ENCODE measurements around the gene COMTD1. TPM values are rescaled to one million over a fixed set of nuclear protein-coding genes. Genes with fewer than 3 reads are reported as not detected.
A peak's percentile ranks its signal among the peaks of the same experiment; 100 is the strongest.

The COMTD1 gene
- total and polyA plus RNA-seq, 10 donors: 14.2 to 57.4 (median 20.4) TPM

DNA sequence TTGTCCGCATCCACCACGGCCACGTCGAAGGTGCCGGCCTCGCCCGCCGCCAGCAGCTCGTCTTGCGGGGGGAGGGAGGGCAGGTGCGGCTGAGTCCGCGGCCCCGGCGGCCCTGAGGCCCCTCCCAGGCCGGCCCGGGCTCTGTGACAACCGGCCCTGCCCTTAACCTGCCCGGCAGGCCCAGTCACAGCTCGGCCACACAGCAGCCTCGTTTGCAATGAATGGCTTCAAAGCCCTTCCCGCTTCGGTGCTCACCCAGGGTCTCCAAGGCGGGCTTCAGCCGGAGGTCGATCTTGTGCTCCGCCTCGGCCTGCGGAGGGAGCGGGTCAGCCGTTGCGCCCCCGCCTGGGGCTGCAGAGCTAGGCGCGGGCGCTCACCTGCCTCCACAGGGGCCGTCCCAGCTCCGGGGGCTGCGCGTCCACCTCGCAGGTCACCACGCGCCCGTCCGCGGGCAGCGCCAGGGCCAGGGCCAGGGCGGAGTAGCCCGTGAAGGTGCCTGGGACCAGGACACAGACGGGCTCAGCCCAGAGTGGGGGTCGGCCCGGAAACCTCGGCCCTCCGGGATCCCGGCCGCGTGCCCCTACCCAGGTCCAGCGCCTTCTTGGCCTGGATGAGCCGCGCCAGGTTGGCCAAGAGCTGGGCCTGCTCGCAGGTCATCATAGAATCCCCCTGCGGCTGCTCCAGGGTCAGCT lies 928 bp downstream of the COMTD1 start:
- H3K36me3 ChIP-seq: peaks cover 0 to 36% (median 24%) of the 10 kb centered on the region in 6 donors
- peak overlapping the region; percentile 68 to 92 (median 86) for H3K4me3 ChIP-seq
- H3K27ac ChIP-seq: peak overlapping the region; percentile 70 to 91 (median 85)
- peak; percentile 95 for DNase-seq
- H3K9me3 ChIP-seq: no peaks in the 10 kb centered on the region
- intact Hi-C loops (cut with DNase I; ENCODE audit: low total_unique reads): loop anchor here (5.0 to 10.0 kb wide), 3 partner anchors 50 to 990 kb away; partner anchors contain the start of gene SAMD8
- TF ChIP-seq CTCF (IDR thresholded peaks at IDR 0.05 in 8 of 11, conservative IDR thresholded peaks at IDR 0.05 in 3 of 11): peak in 1 of 11 experiments; percentile 6
- TF ChIP-seq POLR2A (IDR thresholded peaks at IDR 0.05): no peak
- TF ChIP-seq POLR2AphosphoS5 (IDR thresholded peaks at IDR 0.05): no peak
- WGBS, 5 donors: 0 to 4% (median 1%) methylated on average over 4 to 62 of the region's 62 CpGs
- peaks cover 0 to 43% (median 35%) of the 10 kb centered on the region in 6 donors for H3K4me1 ChIP-seq
- no peaks in the 10 kb centered on the region for H3K27me3 ChIP-seq (replicated peaks in 1 of 7)

GRCh38 chr10:75234017-75234682 lies 1.6 kb downstream of the COMTD1 start:
- Histone ChIP-seq H3K4me1 (peaks cover 0 to 47% (median 35%) of the 10 kb centered on the region in 6 donors), H3K27ac (peak overlapping the region; percentile 73 to 91 (median 85)), H3K27me3 (replicated peaks in 1 of 7) (no peaks in the 10 kb centered on the region), H3K36me3 (peaks cover 0 to 43% (median 31%) of the 10 kb centered on the region in 6 donors), H3K9me3 (no peaks in the 10 kb centered on the region), H3K4me3 (peak overlapping the region; percentile 68 to 92 (median 86))
- 0 to 3% (median 2%) methylated on average over 18 to 48 of the region's 48 CpGs for WGBS, 5 donors
- intact Hi-C loops (cut with DNase I; ENCODE audit: low total_unique reads): loop anchor here (5.0 to 10.0 kb wide), 3 partner anchors 49 to 989 kb away; partner anchors contain the start of gene SAMD8
- DNase-seq: peak; percentile 100
- TF ChIP-seq CTCF (IDR thresholded peaks at IDR 0.05 in 8 of 11, conservative IDR thresholded peaks at IDR 0.05 in 3 of 11) (peak in 4 of 11 experiments; percentile 6 to 51 (median 32)), POLR2A (IDR thresholded peaks at IDR 0.05) (no peak), POLR2AphosphoS5 (IDR thresholded peaks at IDR 0.05) (peak; percentile 67 to 85 (median 80))

DNA sequence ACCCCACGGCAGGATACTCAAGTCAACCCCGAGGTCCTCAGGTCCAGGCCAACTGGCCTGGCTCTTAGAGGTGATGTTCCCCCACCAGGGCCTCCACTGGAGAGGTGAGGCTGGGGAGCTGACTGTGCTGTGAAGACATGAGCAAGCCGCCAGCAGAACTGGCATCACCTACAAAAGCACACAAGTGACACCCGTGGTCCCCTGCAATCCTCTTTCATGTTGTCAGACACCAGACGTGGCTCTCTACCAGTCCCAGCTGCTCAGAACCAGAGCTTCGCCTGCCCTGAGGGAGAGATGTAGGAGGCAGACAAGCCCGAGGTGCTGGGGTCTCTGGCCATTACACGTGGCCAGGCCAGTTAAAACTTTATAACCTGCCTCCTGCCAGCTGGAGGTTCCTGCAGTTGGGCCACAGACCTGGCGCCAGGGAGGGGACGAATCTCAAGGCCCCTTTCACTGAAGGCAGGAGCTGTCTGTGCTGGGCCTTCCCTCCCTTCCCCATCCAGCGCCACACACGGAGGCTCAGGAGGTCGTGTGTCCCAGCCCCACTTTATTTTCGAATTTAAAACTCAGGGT lies 2.2 kb downstream of the COMTD1 start:
- H3K4me1 ChIP-seq: peaks cover 0 to 53% (median 36%) of the 10 kb centered on the region in 6 donors
- no peaks in the 10 kb centered on the region for H3K9me3 ChIP-seq
- intact Hi-C loops (cut with DNase I; ENCODE audit: low total_unique reads): loop anchor here (5.0 to 10.0 kb wide), 3 partner anchors 49 to 989 kb away; partner anchors contain the start of gene SAMD8
- peak overlapping the region; percentile 64 to 91 (median 85) for H3K27ac ChIP-seq
- peak; percentile 84 for DNase-seq
- H3K27me3 ChIP-seq (replicated peaks in 1 of 7): no peaks in the 10 kb centered on the region
- H3K36me3 ChIP-seq: peaks cover 0 to 49% (median 33%) of the 10 kb centered on the region in 6 donors
- TF ChIP-seq CTCF (IDR thresholded peaks at IDR 0.05 in 8 of 11, conservative IDR thresholded peaks at IDR 0.05 in 3 of 11): no peak
- TF ChIP-seq POLR2AphosphoS5 (IDR thresholded peaks at IDR 0.05): no peak
- 48 to 76% (median 58%) methylated on average over 7 to 14 of the region's 14 CpGs for WGBS, 5 donors
- peak overlapping the region in 7 of 8 donors; percentile 68 to 92 (median 86) for H3K4me3 ChIP-seq

All from spleen (tissue), 11 donors.